GM18909 (cell line): ENCODE data around the gene ENTHD1.
"Not testable (repeated sequence)": the region's sequence is repeated elsewhere in the genome, so short reads cannot be mapped to it uniquely, and the experiment has no call there.

ENCODE experiments used
- ATAC-seq: cut with Tn5 transposase; IDR thresholded peaks from one replicate; pipeline ENCODE4 v1.9.1; 2021; ENCODE audit warnings: mild to moderate bottlenecking; ENCODE audit not compliant: unreplicated experiment, poor library complexity

Gene ENTHD1

DNA sequence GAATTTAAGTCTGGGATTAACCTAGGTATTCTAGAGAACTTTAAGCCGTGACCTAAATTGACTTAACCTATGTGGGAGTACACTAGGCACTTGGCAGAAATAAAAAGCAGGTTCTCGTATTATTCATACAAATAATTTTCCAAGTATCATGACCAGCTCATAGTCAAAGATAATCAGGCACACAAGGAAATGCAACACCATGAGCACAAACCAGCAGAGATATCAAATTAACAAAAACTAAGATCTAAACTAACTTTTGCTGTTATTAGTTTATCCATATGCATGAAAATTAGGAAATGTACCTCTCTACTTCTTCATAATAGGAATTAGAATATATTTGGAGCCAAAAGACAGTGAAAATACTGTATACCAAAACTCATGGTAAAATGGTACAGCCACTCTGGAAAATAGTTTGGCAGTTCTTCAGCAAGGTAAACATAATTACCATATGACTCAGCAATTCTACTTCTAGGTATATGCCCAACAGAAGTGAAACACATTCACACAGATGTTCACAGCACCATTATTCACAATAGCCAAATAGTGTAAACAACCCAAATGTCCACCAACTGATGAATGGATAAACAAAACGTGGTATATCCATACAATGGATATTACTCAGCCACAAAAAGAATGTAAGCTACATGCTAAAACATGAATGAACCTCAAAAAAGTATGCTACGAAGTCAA lies 154.1 kb downstream of the ENTHD1 start:
- ATAC-seq: no peak

DNA sequence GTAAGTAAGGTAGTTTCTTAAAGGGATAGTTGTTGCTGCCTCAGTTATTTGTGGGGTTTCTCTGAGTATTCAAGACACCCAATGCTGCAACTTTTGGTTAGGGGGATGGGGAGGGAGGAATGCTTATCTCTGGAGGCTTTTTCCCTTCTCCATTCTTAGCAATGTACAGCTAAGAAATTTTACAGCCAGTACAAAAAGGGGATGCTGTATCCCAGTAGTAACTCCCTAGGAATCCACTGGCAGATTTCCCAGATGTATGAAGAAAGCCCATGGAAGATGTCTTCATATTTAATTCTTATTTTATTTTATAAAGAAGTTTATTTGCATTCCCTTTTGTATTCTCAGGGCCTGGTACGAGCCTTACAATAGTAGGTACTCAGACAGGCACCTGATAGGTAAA lies 154.8 kb downstream of the ENTHD1 start:
- ATAC-seq: no peak

DNA sequence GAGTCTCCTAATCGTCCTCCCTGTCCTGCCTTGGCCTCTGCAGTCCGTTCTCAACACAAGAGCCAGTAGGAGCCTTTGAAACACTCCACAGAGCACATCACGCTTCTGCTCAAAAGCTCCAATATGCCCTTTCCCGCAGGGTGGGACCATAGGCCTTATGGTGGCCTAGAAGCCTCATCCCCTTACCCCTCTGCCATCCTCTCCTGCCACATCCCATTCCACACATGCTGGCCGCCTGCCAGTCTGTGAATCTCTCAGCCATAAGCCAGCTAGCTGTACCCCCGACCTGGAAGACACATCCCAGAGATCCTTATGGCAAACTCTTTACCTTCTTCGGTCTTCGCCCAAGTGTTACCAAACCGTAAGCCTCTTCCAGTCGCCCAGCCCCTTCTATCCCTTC lies 157.8 kb downstream of the ENTHD1 start:
- no peak for ATAC-seq

DNA sequence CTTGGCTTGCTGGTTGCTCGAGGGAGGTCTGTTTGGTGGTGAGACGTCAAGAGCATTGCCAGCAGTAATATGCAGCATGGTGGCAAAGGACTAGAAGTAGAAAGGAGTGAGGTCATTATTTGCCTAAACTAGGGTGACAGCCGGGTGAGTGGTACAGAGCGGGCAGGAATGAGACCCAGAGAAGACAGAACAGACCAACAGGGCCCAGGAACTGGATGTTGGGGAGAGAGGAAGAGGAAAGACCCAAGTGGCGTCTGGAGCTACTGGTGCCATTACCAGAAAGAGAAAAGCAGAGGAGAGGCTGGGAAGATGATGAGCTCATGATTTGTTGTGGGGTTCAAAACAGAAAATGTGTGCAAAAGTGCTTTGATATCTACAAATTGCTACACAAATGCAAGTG lies 158.7 kb downstream of the ENTHD1 start:
- ATAC-seq: no peak

DNA sequence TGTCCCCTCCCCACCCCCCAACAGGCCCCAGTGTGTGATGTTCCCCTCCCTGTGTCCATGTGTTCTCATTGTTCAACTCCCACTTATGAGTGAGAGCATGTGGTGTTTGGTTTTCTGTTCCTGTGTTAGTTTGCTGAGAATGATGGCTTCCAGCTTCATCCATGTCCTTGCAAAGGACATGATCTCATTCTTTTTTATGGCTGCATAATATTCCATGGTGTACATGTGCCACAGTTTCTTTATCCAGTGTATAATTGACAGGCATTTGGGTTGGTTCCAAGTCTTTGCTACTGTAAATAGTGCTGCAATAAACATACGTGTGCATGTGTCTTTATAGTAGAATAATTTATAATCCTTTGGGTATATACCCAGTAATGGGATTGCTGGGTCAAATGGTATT lies 159.5 kb downstream of the ENTHD1 start:
- ATAC-seq: not testable (repeated sequence)

DNA sequence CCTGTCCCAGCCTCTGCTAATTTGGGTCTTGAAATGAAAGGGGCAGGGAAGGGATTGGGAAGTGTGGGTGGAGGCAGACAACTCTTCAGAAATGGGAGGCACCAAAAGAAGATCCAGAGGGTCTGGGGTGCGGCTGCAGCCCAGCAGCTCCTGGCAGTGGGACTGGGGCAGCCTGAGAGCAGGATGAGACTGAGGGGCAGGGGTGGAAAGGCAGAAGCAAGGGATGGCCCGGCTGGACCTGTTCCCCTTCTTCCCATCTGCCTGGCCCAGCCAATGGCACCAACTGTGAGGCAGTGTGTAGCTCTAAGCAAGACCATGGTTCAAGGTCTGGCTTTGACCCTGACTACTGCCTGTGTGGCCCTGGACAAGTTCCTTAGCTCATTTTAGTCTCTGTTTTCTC lies 160.4 kb downstream of the ENTHD1 start:
- no peak for ATAC-seq

DNA sequence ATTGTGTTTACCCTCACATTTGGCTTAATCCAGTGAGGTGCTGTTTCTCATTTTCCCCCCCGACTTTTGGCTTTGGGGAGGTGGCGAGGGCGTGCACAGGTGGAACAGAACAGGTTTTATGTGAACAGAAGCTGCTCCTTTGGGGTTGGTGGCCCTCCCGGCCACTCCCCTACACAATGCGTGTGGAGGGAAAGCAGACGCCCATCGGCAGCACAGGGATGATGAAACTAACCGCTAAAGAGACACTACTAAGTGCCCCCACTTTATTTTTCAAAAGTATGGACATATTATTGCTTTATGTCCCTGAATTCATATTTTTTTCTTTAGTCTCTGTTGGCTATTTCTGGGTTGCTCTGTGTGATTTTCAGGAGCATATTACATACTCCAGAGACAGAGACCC lies 160.9 kb downstream of the ENTHD1 start:
- ATAC-seq: no peak

DNA sequence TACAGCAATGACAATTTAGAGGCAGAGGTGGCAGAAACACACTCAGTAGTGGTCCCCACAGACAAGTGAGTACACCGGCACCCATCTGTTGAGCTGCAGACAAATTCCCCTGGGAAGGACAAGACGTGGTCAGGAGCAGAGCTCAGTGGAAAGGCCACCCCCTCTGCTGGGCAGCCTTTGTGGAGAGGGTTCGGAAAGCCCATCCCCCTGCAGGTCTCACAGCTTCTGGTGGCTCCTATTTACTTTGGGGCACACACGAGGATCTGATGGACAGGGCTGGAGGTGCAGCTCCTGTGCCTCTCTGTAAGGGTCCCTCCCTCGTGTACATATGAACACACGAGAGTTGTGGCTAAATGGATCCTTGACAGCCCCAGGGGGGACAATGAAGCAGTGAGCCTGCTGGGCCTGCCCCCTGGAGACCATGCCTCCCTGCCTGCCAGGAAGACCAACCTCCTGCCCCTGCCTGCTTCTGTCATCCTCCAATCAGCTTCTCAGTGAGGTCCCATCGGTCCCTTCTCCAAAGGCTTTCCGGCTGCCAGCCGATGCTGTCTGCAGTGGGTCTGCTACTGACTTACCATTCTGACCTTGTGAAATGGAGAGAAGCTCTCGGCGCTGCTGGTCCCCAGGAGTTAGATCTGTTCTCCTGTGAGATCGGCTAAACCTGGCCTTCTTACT lies 161.5 kb downstream of the ENTHD1 start:
- no peak for ATAC-seq

DNA sequence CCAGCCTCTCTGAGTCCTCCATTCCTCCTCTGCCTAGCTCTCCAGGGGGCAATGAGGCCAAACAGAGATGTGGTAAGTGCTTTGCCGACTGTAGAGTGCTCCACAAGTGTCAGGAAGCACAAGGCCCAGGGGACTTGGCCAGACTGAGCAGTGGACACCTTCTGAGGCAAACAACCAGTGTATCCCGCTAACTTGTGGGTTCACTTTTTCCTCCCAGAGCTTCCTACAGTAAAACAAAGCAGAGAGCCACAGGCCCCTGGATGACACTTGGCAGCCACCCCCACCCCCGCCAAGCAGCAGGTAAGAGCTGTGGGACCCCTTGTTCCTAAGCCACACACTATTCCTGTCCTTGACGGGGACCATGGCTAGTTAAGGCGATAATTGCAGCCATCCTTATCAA lies 162.1 kb downstream of the ENTHD1 start:
- no peak for ATAC-seq

DNA sequence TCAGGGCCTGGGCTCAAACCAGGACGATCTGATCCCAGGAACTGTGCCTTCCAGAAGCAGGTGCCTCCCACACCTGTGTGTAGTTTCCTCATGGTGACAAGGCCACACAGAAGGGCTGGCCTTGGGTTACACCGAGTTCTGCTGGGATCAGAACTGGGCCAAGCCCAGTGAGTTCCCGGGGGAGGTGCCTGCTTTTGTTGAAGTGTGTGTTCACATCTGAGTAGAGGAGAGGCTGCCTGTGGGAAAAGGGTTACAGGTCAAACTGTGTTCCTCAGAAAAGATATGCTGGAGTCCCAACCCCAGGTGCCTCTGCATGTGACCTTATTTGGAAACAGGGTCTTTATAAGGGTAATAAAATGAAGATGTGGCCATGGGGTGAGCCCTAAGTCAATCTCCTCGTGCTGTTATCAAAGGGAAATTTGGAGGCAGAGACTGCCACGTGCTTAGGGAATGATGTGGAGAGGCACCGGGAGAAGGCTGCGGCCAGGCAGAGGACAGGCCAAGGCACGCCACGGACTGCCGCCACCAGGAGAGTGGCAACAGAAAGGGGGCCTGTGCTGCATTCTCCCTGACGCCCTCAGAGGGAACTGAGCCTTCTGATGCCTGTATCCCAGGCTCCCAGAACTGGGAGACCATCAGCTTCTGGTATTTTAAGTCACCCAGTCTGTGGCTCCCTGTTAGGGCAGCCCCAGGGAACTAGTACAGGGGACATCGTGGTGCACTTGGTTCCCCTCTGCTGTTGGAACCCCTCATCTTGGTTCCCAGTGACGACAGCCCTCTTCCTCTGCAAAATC lies 164.2 kb downstream of the ENTHD1 start:
- no peak for ATAC-seq

DNA sequence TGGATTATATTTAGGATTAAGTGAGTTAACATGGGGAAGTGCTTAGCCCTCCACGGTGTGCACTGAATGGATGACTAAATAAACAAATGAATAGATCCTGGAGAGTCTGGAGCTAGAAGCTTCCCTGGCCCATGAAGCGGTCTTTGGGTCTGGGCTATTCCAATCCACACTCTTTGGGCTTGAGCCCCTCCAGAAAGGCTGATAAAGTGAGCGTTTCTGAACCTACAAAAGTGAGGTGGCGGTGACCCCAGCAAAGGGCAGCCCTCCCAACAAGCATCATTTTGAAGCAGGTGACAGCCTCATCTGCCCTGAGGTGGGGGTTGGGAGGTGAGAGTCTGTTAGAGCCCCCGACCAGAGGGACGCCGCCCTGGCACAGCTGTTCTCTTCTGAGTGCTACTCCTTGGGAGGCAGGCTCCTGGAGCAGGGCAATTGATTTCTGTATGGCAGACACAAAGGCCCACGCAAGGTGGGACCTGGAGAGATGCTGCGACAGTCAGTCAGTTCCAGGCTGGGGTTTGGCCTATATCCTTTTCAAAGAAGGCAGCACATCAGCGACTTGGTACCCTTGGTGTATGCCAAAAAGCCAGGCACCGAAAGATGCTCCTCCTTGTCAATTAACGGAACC lies 165.2 kb downstream of the ENTHD1 start:
- no peak for ATAC-seq

DNA sequence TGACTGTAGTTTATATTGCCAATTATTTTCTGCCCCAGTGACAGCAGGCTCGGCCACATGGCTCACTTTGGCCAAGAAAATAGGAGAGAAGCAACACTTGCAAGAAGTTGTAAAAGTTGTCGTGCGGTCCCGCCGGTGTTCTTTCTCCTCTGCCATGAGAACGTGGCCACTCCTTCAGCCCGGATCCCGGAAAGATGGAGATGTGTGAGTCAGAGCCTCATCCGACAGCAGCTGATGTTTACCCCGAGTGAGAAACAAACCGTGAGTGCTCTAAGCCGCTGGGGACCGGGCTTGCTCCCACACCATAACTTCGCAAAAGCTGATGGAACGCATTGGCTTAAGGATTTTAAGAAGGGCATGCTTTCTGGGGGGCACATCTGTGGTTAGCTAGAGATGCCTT lies 166.0 kb downstream of the ENTHD1 start:
- ATAC-seq: no peak

DNA sequence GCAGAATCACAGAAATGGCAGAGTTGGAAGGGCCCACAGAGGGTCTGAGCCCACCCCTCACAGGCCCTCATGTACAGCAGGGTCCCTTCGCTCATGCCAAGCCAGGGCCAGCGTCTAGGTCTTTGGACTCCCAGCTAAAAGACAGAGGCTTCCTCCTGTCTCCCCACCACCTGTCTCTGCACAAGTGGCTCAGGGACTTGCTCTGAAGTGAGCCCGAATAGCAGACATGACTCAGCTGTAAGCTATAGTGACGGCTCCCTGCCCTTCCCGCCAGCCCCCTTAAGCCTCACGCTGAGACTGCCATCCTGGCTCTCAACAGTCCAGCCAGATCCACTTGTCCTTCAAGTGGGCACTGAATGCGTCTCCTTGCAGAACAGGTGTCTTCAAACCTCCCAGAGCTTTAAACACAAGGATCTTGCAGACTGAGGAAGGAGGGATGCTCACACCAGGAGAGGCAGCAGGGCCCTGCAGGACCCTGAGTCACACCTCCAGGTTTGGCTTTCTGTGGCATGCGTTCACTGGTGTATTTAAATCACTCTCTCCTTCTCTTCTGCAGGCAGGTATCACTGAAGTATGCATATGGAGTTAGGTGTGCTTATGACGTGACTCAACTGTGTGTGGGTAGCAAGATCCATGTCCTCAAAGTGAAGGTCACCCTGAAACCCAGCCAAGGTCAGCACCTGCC lies 168.1 kb downstream of the ENTHD1 start:
- no peak for ATAC-seq

DNA sequence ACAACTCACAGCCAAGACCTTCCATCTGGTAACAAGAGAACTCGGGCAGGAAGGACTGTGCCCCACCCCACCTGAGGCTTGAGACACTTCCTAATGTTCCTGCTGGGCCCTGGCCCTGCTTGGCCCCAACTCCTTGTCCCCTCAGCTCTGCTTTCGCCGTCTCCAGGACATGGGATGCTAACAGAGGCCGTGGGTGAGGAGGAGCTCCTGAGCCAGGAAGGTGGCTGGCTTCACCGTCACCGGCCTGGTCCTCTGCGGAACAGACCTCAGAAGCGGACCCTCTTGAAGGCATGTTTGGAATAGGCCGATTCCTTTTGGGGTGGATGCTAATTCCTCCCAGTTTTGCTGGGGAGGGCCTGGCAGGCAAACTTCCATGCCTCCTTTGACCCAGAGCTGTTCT lies 168.7 kb downstream of the ENTHD1 start:
- no peak for ATAC-seq

DNA sequence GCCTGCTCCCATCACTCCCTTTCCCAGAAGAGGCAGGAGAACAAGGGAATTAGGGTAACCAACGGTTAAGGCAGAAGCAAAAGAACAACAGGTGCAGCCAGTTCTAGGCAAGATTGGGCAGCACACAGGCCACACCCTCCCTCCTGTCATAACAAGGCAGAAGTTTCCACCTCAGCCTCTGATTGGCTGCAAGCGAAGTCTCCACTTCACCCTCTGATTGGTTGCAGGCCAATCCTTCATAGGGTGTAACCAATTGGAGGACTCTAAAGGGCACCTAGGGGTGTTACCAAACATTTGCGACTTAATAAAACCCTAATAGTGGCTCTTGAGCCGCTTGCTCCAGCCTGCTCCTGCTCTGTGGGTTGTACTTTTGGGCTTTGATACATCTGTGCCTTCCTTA lies 169.2 kb downstream of the ENTHD1 start:
- no peak for ATAC-seq

DNA sequence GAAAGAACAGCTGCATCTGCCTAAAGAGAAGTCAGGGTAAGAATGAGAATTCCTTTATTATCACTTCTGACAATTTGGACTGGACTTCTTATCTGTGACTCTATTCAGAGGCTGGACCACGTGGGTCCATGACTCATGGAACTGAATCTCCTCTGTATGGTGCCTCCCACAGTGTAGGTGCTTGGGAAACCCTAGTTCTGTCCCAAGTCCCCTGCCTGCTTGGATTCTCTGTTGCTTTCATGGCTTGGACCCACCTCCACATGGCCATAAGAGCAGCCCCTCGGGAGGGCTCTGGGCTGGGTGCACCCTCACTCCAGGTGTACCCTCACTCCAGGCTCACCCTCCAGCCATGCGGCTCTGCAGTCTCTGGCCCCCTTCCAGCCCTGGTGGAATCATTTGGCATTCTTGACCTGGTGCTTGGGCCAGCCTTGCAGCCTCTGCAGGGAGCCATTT lies 169.6 kb downstream of the ENTHD1 start:
- no peak for ATAC-seq

DNA sequence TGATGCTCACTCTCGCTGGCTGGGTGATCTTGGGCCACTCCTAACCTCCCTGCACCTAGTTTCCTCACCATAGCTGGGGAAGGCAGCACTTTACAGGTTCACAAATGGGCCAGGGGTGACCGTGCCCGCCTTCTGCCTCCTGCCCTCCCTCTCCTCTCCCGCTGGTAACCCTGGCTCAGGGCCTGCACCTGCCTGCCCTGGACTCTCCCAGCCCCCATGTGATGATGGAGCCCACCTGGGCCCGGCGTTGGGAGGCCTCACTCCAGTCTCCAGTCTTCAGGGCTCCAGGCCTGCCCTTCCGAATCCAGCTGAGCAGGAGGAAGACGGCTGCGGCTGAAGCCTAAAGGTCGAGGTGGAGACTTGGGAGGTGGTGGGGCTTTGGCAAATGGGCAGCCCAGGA lies 170.1 kb downstream of the ENTHD1 start:
- no peak for ATAC-seq

DNA sequence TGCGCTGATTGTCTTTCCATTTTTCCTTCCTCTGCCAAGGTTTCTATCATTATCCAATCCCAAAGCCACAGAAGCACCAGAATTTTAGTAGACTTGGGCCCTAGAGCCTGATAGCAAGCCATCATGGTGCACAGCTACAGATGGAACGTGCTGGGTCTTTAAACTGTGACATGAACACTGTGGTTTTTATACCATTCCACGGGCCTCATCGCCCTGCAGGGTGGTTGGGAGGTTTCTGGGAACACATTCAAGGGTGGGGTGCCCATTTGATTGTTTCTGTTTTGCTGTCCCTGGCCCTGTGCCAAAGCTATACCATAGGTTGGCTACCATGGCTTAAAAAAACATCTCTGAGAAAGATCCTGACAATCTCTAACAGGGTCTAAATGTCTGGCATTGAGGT lies 171.1 kb downstream of the ENTHD1 start:
- ATAC-seq: no peak

DNA sequence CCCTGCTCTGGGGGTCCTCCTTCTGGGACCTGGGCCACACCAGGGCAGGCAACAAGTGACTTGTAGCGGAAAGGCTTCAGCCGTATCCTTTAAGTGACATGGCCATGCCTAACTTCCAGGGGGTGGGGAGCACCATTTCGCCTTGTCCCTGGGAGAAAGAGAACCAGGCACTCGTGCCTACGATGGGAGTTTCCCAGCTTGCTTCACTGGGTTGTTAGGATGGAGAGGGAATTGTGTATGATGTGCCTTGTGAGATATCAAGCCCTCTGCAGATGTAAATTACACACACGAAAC lies 171.6 kb downstream of the ENTHD1 start:
- ATAC-seq: no peak

DNA sequence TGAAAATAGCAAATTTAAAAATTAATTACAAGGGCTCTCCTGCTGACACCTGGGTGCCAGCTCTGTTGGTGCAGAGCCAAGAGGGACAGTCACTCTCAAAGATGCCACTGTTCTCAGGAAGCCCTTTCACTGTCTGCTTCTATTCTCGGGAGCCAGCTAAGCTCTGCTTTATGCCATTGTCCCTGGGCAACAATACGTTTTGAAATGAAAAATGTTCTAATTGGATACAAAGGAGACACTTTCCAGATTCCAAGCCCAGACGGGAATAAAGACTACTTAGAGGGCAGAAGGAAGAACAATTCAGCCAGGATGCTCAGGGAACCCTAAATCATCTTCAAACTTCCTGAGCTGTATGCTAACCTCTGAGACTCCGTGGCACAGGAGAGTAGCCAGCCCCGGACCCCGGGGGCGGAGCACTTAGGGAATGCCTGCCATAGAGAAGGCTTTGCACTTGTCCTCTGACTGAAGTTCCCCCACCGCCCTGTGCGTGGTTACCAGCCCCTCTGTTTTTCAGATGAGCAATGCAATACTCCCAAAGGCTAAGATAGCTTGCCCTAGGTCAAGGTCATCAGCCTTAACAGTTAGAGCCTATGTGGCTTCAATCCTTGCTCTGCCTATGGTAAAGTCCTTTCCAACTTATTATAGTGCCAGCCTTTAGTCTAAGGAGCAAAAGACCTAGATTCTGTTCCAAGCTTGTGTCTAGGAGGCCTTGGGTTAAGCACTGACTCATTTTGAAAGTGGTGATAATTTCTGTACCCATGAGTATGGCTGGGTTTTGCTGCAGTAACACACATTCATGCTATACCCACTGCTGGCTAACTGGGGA lies 172.1 kb downstream of the ENTHD1 start:
- ATAC-seq: no peak
